Parathyroid adenoma (tissue), 2 donors: Measurements from ENCODE around the gene MBOAT1.

Experiments
- H2AFZ ChIP-seq: fragments of 300-600 bp; sonication (generic); one replicate; pipeline ENCODE4 v1.7.0; 2017; ENCODE audit warnings: antibody characterized with exemption, mild to moderate bottlenecking
- H3K27ac ChIP-seq: fragments of 300-600 bp; sonication (generic); one replicate; pipeline ENCODE4 v1.7.0; 2017
- H3K27me3 ChIP-seq: fragments of 300-600 bp; sonication (generic); one replicate; pipeline ENCODE4 v1.7.0; 2017; ENCODE audit warnings: low read length; ENCODE audit not compliant: control insufficient read depth, insufficient read depth
- H3K36me3 ChIP-seq: fragments of 300-600 bp; sonication (generic); one replicate; pipeline ENCODE4 v1.7.0; 2017; ENCODE audit warnings: low read length; ENCODE audit not compliant: control insufficient read depth, insufficient read depth
- H3K4me1 ChIP-seq: fragments of 300-600 bp; sonication (generic); one replicate; pipeline ENCODE4 v1.7.0; 2017; ENCODE audit warnings: control low read depth
- H3K4me2 ChIP-seq: fragments of 300-600 bp; sonication (generic); one replicate; pipeline ENCODE4 v1.7.0; 2017; ENCODE audit warnings: low read length
- H3K4me3 ChIP-seq: fragments of 300-600 bp; sonication (generic); one replicate; pipeline ENCODE4 v1.7.0; 2017; ENCODE audit warnings: low read depth, low read length
- H3K79me2 ChIP-seq: fragments of 300-600 bp; sonication (generic); one replicate; pipeline ENCODE4 v1.7.0; 2017; ENCODE audit warnings: control low read depth
- H3K9ac ChIP-seq: fragments of 300-600 bp; sonication (generic); one replicate; pipeline ENCODE4 v1.7.0; 2017; ENCODE audit warnings: mild to moderate bottlenecking
- H3K9me3 ChIP-seq: fragments of 300-600 bp; sonication (generic); one replicate; pipeline ENCODE4 v1.7.0; 2017; ENCODE audit warnings: low read length; ENCODE audit not compliant: control insufficient read depth
- TF ChIP-seq, protein P1 (sequence below): fragments of 300-600 bp; sonication (generic); IDR thresholded peaks from one replicate; pipeline ENCODE4 v1.7.0; 2017; ENCODE audit warnings: antibody characterized with exemption, mild to moderate bottlenecking
- donor health status: primary hyperparathyroidism.

MBOAT1 gene

DNA sequence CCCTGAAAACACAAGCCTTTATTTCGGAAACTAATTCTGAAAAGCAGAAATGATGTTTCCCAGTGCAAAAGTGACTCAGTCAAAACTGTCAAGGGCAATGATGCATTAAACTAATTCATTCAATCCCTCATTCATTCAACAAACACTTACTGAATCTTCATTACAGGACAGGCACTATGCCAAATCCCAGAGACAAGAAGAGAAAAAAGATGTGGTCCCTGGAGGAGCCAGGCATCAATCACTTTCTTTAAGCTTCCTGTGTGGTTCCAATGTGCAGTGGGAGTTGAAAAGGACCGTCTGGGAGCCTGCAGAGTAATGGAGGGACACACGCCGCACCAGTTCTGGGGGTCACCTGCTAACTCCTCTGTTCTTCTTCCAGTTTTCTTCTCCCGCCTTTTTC, 113.1 kb downstream of the MBOAT1 start:
- no peaks in the 10 kb centered on the region for H3K36me3 ChIP-seq
- H3K4me2 ChIP-seq, result no peak overlapping the region
- H3K79me2 ChIP-seq, result no peaks in the 10 kb centered on the region
- no peak overlapping the region for H3K27ac ChIP-seq
- no peaks in the 10 kb centered on the region for H3K27me3 ChIP-seq
- H3K4me1 ChIP-seq, result no peaks in the 10 kb centered on the region
- H3K9ac ChIP-seq, result no peak overlapping the region
- H3K9me3 ChIP-seq, result no peaks in the 10 kb centered on the region
- H3K4me3 ChIP-seq, result no peak overlapping the region
- H2AFZ ChIP-seq, result no peak overlapping the region
- TF ChIP-seq, protein P1, sequence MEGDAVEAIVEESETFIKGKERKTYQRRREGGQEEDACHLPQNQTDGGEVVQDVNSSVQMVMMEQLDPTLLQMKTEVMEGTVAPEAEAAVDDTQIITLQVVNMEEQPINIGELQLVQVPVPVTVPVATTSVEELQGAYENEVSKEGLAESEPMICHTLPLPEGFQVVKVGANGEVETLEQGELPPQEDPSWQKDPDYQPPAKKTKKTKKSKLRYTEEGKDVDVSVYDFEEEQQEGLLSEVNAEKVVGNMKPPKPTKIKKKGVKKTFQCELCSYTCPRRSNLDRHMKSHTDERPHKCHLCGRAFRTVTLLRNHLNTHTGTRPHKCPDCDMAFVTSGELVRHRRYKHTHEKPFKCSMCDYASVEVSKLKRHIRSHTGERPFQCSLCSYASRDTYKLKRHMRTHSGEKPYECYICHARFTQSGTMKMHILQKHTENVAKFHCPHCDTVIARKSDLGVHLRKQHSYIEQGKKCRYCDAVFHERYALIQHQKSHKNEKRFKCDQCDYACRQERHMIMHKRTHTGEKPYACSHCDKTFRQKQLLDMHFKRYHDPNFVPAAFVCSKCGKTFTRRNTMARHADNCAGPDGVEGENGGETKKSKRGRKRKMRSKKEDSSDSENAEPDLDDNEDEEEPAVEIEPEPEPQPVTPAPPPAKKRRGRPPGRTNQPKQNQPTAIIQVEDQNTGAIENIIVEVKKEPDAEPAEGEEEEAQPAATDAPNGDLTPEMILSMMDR, result no peak

DNA sequence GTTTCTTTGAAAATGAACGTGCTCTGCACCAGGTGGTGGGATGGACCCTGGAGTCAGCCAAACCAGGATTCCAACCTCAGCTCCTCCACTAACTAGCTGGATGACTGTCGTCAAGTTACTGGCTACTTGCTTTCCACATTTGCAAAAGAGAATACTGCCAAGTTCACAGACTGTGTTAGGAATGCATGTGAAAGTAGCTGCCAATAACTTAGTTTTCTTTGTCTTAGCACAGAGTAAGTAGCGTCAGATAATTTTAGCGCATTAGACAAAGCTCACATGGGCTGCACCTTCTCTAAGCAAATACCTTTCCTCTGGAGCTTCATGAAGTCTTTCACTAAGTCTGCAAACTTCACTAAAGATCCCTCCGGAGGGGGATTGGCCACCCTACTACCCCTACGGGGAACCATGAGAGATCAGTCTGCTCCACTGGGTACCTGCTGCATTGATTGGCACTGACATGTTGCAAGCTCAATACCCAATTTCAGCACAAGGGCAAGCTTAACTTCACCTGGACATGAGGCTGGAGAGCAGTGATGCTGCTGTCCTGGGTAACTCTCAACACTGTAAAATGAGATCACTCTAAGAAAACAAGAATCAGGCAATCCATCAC, 113.9 kb downstream of the MBOAT1 start:
- Histone ChIP-seq H3K27me3 (no peaks in the 10 kb centered on the region), H3K4me2 (no peak overlapping the region), H3K9me3 (no peaks in the 10 kb centered on the region), H3K4me3 (no peak overlapping the region), H2AFZ (no peak overlapping the region), H3K36me3 (no peaks in the 10 kb centered on the region), H3K9ac (no peak overlapping the region), H3K27ac (no peak overlapping the region), H3K4me1 (no peaks in the 10 kb centered on the region), H3K79me2 (no peaks in the 10 kb centered on the region)
- TF ChIP-seq, protein P1, result no peak

DNA sequence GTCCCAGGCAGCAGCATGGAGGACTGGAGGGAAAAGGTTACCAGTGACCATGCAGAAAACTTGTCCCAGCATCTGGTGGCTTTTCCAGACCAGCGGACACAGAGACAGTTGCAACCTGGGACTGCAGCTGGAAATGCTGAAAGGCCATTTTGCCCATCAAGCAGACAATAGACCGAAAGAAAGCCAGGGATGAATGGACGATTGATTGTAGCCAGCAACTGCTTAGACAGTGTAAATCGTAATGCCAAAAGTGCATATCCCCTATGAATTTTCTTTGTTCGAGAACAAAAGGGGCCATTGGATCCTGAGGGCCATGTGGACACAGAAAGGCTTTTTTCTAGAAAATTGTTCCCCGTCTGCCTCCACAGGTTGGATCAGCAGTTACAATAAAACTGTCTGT, 115.7 kb downstream of the MBOAT1 start:
- Histone ChIP-seq H3K4me1 (peaks cover 3% of the 10 kb centered on the region), H3K4me2 (no peak overlapping the region), H3K27me3 (no peaks in the 10 kb centered on the region), H3K79me2 (no peaks in the 10 kb centered on the region), H3K9me3 (no peaks in the 10 kb centered on the region), H3K9ac (no peak overlapping the region), H2AFZ (no peak overlapping the region), H3K4me3 (no peak overlapping the region), H3K36me3 (no peaks in the 10 kb centered on the region), H3K27ac (no peak overlapping the region)
- TF ChIP-seq, protein P1, result no peak

DNA sequence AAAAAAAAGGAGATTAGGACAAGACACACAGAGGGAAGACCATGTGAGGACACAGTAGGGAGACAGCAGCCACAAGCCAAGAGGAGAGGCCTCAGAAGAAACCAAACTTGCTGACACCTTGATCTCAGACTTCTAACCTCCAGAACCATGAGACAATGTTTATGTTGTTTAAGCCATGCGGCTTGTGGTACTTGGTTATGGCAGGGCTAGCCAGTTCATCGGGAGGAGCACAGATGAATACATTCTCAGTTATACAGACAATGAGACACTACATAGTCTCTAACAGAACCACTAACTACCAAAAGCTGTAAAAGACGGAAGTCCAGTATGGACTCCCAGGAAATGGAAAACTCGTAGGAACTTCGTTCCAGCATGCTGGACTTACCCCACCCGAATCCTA, 116.8 kb downstream of the MBOAT1 start:
- Histone ChIP-seq H3K4me3 (no peak overlapping the region), H3K79me2 (no peaks in the 10 kb centered on the region), H3K4me2 (no peak overlapping the region), H2AFZ (no peak overlapping the region), H3K27ac (no peak overlapping the region), H3K27me3 (no peaks in the 10 kb centered on the region), H3K36me3 (no peaks in the 10 kb centered on the region), H3K4me1 (peaks cover 3% of the 10 kb centered on the region), H3K9me3 (no peaks in the 10 kb centered on the region), H3K9ac (no peak overlapping the region)
- TF ChIP-seq, protein P1, result no peak

DNA sequence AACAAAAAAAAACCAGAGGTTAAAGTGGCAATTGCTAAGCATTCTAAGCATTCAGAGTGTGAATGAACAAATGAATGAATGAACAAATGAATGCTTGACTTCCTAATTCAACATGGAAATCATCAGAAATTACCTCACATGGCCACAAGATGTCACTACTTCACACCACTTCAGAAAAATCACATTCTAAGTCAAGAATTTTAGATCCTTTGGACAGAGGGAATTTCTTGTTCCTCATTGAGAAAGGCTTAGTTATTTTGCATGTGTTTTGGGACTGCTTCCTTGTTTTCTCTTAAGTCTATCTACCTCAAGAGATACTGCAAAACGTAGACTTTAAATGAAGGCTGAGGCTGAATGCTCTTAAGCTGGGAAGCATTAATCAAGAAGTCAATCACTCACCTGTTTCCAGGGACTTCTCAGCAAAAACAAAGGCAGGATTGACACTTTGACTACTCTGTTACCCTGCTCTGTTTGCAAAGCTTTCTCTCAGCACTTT, 120.2 kb downstream of the MBOAT1 start:
- peak overlapping the region; percentile 66 for H2AFZ ChIP-seq
- no peaks in the 10 kb centered on the region for H3K27me3 ChIP-seq
- H3K27ac ChIP-seq, result peak overlapping the region; percentile 50
- TF ChIP-seq, protein P1, result peak; percentile 77
- peak overlapping the region; percentile 21 for H3K4me2 ChIP-seq
- no peak overlapping the region for H3K9ac ChIP-seq
- peaks cover 3% of the 10 kb centered on the region for H3K4me1 ChIP-seq
- H3K36me3 ChIP-seq, result no peaks in the 10 kb centered on the region
- H3K4me3 ChIP-seq, result no peak overlapping the region
- H3K9me3 ChIP-seq, result no peaks in the 10 kb centered on the region
- H3K79me2 ChIP-seq, result no peaks in the 10 kb centered on the region
